AG20443 (cell line): Measurements from ENCODE around the gene KDM2B.
"Not testable (repeated sequence)": the region's sequence is repeated elsewhere in the genome, so short reads cannot be mapped to it uniquely, and the experiment has no call there.

Source experiments
- DNase-seq: peaks from one replicate; pipeline ENCODE4 v3.0.0; 2012; ENCODE audit warnings: low spot score, mixed read lengths

Gene KDM2B

DNA sequence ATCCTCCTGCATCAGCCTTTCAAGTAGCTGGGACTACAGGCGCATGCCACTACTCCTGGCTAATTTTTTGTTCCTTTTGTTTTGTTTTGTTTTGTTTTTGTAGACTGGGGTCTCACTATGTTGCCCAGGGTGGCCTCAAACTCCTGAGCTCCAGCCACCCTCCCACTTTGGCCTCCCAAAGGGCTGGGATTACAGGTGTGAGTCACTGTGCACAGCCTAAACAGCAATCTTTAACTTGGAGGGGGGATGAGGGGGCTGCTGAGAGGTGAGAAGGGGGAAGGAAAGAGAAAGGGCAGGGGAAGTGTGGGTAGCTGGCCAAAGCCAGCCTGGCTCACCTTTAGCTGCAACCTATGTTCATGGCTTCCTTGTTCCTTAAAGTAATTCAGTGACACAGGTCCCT is 77.4 kb downstream of the KDM2B start:
- no peak for DNase-seq

DNA sequence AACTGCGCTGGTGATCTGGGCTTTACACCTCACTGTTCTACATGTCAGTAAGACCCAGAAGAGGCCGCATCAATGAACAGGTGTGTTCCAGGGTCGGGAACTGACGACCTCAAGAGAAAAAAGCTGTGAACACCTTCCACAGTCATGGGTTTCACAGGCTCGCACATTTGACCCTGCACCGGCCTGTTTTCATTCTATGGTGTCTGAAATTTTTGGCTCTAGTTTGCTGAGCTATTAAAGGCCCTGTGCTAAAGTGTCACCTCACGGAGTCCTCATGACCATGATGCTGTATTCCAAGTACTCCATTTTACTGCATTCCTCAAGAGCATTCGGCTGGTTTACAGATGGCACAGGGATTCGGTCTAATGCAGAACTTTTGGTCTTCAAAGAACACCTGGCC is 78.9 kb downstream of the KDM2B start:
- DNase-seq = no peak

DNA sequence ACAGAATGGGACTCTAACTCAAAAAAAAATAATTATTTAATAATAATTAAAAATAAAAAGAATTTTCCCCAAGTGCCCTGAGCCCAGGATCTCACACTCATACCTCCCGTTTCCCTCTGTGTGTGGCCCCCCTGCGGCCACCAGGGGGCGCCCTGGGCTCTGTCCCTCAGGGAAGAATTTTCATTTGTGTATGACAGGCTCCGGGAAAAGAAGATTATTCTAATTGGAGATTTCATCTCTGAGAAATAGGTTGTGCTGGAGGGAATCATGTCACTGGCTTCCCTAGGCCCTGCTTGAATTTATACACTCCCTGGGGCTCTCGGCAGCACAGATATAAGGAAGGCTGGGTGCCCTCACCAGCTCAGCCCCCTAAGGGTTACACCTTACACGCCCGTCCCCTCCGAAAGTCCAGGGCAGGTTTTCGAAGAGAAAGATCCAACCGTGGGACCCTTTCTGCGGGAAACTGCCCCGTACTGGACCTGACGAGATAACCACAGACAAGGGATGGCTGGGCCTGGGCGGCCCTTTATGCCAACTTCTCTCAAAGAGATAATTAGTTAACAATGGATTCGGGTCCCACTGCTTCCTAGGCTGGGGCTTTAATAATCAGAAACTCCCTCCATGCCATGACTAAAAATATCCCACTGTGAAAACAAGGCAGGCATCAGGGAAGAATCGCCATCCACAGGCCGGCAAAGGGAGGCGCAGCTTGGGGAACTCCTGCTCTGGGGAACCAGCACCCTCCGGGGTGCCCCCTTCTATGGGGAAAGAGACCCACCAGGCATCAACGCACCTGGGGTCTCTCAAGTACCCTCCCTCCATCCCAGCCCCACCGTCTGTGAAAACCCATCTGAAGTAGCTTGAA is 80.7 kb downstream of the KDM2B start:
- peak; percentile 93 for DNase-seq

DNA sequence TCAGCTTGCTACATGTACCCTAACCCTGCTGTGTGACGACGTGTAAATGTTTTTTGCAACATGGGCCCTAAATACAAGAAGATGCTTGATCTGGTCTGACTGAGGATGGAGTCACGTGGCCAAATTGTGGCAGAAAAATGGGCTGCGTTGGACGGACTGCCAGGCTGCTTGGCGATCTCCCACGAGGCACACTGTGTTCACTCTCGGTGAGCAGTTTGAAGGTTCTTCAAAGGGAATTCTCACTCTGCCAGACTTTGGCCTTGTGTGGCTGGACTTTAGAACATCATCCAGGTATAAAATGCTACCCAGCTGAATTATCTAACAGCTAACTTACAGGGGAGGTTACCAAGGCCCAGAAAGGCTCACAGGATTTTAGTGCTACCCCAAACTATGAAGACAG is 85.1 kb downstream of the KDM2B start:
- no peak for DNase-seq

DNA sequence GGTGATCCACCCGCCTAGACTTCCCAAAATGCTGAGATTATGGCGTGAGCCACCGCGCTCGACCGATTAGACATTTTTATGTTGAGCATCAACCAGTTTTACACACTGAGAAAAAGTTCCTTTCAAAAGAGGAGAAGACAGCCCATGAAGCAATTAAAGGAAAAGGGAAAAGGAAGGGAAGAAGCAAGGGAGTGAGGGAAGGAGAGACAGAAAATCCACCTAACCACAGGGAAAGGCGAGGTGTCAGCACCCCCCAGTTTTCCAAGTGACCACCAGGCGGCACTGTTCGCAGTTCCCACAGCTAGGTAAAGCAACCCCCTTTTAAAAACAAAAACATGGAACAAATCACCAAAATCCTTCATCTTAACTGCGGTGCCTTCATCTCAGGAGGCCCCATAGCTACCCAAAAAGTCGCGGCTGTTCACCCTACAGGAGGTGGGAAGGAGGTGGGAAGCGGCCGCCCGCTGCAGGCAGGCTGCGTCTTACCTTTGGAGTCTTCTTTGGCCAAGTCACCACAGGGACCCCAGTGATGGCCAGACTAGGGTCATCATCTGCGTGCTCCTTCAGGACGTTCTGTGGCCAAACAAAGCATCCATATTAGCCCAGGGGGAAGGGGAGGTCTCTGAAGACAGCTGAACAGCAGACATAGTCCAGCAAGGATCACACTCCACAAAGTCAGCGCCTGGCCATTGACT is 86.6 kb downstream of the KDM2B start:
- DNase-seq = peak; percentile 78

DNA sequence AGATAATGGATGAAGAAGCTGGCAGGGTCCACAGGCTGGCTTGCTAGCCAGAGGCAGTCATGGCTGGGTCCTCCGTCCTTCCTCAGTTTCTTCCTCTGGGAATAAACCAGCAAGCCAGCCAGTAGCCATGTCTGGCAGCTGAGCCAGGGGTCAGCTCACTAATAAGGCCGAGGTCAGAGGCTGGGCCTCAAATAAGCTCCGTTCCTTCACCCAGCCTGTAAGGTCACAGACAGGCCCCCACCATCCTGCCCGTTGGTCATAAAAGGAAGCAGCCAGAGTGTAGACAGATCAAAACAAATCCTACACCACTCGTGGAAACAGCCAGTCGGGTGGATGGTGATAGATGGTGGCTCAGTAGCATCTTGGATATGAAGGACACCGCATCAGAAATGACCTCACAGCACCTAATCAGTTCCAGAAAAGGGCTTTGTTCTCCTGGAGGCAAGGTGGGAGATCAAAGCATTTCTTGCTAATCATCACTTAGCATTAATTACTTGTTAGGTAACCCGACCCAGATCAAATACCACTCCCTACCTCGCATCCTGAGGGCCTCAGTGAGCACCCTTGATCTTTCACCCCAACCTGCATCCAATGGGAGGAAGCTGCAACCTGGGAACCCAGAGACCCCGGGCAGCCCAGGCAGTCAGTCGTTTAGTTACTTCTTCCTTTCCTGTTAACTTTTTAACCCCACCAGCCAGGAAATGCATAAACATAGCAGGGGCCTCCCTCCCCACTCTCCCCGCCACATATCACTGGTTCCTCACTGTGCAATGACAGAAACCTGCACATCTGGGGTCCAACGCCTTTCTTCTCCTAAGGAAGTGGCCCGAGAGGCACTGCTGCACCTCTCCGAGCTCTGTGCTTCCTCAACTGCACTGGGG is 90.2 kb downstream of the KDM2B start:
- no peak for DNase-seq

DNA sequence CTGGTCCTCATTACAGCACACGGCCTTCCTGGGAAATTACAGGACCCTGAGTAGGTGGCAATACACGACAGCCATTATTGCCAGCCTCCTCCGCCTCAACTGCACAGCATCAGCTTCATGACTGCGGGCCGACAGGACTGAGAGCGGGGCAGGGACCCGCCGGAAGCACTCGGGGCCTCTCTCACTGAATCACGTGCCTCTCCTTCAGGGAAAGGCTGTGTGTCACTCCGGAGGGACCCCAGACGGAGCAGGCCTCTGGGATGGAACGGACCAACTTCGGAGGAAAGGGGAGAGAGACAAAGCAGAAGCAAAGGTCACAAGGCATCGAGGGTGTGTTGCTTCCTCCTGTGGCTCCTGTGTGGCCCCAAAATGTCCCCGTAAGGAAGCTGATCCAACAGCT is 90.9 kb downstream of the KDM2B start:
- DNase-seq = no peak

DNA sequence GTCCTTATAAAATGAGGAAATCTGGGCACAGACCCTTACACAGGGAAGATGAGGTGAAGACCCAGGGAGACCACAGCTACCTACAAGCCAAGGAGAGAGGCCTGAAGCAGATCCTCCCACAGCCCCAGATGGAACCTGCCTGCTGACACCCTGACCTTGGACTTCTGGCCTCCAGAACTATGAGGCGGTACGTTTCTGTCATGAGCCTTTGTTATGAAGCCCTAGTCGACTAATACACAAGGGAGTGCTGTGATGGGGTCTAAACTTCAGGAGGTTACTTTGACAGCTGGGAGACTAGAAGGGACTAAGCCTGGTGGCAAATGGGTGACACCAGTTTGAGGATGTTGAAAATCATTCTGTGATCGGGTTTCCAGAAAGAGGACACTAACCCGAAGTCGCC is 95.9 kb downstream of the KDM2B start:
- DNase-seq = no peak

DNA sequence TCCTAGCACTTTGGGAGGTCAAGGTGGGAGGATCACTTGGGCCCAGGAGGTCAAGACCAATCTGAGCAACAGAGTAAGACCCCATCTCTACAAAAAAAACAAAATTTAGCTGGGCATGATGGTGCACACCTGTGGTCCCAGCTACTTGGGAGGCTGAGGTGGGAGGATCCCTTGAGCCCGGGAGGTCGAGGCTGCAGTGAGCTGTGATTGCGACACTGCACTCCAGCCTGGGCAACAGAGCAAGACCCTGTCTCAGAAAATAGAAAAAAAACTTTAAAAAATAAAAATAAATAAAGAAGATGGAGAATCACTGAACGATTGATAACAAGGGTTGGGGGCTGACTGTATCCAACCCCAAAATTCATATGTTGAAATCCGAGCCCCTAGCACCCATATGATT is 96.3 kb downstream of the KDM2B start:
- not testable (repeated sequence) for DNase-seq

DNA sequence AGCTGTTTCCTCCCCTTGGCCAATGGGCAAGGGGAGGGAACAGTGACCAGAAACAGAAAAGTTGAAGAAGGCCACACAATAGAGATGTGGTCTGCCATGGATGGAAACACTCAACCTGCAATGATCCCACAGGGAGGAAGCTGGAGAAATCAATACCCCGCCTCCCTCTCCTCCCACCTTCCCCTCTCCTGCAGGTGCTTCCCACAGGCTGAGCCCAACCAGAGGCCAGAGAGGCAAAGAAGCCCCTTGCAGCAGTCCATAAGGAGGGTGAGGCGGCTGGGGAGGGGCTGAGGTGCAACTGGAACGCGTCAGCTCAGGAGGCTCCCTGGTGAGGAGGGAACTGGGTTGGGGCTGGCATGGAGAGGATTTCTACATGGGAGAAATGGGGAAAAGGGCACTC is 96.9 kb downstream of the KDM2B start:
- DNase-seq = no peak

DNA sequence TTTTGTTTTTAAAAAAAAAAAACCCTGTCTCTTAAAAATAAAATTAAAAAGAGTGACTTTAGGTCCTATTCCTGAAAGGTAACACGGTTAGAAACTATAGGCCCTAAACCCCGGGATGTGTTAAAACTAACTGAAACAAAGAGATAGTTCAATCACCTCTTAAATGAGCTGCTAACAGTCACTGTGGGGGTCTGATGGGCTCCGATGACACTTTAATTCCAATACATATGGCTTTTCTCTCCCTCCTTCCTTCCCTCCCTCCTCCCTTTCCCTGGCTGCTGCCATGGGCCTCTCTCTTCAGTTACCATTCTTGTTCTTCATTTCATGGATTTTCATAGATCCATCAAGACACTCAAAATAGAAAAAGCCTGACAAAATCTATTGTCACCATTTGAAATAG is 104.3 kb downstream of the KDM2B start:
- no peak for DNase-seq

DNA sequence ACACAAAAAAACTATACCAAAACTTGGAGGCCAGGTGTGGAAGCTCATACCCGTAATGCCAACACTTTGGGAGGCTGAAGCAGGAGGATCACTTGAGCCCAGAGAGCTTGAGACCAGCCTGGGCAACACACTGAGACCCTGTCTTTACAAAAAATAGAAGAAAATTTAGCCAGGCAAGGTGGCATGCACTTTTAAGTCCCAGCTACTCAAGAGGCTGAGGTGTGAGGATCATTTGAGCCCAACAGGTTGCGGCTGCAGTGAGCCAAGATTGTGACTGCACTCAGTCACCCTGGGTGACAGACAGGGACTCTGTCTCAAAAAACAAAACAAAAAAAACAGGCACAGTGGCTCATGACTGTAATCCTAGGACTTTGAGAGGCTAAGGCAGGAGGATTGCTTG is 105.5 kb downstream of the KDM2B start:
- DNase-seq = no peak

DNA sequence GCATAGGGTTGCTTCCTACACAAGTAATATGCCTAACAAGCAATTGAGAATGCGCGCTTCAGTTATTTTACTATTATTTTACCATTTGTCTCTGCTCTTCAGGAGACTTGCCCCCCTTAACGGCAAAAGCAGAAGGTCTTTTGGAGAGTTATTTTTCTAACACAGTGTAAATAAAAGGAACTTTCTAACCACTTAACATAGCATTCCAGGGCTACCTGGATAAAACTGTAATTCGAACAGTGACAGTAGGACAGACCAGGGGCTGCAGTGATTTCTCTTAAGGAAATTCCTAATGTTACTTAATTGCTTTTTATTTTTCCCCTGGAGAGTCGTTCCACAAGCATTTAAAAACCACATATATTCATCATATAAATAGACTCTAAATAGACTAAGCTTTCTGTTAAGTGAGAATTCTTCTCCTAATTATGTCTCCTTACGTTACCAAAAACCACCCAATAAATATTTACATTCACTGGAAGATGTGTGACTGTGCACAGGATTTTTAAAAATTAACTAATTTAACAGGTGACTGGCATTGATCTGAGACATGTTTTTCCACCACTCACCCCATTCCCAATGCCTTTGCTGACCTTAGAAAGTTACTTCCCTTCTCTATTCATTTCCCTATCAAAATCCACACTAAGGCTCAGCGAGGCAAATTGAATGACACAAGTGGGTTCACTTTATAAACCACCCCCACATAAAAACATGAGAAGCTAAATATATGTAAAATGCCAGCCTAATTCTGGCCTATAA is 108.5 kb downstream of the KDM2B start:
- no peak for DNase-seq

DNA sequence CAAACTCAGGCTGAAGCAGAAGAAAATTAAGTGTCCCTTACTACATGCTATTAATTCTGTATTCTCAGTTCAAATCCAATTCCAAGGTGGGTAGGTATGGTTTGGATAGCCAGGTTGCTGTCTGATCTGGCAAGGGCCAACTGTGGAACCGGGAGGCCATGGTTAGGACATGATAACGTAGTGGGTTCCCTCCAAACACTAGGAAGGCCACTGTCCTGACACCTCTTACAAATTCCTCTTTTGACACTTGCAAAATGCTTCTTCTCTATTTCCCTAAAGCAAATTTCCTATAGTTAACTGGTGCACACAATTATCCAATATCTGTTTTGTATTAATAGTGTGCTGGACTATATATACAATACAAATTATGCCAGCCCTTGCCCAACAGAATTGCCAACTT is 110.1 kb downstream of the KDM2B start:
- no peak for DNase-seq

DNA sequence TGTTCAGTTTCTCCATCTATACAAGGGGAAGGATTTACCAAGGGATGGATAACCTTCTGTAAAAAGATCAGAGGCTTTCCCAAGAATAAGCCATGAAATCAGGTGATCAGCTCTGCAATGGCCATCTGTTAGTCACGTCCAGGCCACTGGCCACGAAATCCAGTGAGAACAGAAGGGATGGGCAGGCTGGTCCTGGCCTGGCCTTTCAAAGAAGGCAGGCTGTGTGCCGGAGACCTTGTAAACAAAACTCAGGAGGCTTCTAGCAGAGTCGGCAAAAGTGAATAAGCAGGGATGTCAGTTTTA is 112.4 kb downstream of the KDM2B start:
- DNase-seq = no peak

DNA sequence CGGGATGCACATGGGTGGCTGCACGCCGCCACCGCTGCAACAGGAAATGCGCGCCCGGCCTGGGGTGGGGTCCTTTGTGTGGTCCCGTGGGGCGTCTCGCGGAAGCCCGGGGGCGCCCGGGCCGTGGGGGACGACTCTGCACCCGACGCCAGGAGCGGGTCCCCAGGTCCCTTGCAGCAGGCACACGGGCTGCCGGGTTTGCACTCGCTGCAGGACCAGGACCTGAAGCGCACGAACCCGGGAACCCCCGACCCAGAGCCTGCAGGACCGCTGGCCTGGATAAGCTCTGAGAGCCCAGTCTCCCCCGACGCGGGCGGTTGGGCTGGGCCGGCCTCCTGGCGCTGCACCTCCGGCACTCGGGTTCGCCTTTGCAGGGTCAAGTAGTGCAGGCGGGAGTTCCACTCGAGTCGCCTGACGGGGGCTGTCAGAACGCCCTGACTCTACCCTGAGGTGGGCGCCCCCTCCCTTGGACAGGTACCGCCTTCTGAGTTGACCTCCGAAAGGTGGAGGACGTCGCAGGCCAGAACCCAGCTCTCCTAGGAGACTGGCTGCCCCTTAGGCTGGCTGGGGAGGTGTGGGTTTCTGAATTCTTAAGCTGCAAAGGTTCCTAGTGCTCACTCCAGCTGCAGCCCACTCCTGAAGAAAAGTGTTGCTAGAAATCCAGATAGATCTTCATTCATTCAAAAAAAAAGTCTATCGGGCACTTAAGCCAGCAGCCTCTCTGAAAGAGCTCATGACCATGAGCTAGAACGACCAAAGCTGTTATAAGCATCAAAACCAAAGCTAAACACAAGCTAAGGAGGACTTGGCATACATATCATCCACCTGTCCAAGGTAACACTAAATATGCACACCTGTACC is 113.0 kb downstream of the KDM2B start:
- DNase-seq = peak; percentile 61

DNA sequence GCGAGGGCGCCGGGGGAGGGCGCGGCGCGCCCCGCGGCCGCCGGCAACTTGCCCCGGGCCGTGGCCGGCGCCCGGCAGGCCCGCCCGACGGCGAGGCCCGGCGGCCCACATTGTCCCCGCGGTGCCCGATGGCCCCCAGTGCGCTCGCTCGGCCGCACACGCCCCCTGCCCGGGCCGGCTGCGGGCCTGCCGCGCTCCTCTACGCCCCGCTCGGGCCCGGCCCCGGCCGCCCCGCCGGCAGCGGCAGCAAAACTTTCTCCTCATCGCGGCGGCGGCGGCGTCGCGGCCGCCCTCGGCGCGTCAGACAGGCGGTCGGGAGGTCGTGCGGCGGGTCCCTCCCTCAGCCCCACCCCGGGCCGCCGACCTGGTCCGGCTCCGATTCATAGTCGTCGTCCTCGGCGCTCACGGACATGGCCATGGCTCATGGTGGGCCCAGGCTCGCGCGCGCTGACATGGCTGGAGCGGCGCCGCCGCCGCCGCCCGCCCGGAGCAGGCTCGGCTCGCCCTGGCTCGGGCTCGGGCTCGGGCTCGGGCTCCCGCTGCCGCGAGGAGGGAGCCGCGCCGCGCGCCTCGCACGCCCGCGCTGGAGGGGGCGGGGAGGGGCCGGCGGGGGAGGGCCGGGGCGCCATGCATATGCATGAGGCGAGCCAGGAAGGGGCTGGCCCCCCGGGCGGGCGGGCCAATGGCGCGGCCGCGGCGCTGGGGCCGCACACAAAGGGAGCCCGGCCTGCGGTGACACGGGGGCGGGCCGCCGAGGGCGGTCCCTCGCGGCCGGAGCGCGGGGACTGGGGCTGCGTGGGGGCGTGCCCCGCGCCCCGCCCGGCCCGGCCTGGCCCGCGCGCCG is 113.8 kb downstream of the KDM2B start:
- peak; percentile 98 for DNase-seq

DNA sequence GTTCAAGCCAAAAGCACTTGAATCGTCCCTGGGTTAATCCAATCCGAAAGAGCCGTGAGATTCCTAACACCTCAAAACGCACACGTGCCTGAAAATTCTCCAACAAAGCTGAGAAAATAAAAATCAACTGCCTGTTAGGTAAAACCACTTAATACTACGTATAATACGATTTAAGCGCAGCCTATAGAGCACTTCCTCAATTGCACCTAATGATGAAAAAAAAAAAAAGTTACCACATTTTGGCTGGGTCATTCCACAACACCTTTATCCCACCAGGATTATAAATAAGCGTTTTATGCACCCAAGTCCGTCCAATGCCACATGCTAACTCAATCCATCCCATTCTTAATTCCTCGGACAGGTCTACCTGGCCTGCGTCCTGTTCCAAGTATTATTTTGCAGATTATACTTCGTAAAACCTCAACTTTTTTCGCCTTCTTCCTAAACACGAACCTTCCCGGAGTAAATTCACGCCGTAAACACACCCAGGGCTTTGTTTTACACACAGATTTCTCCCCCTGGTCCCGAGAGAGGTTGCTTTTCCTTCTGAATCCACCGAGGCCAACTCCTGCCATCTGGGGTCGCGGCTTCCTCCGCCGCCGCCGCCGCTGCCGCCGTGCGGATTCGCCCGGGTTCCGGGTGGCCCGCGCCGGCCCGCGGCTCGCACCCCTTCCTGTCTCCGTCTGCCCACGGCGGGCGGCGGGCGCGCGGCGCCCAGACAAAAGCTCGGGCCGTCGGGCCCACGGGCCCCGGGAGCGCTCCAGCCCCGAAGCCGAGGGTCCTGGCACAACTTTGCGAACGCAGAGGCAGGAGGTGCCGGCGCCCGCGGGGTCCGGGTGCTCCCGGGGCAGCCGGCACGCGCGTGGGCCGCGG is 114.7 kb downstream of the KDM2B start:
- peak; percentile 64 for DNase-seq

DNA sequence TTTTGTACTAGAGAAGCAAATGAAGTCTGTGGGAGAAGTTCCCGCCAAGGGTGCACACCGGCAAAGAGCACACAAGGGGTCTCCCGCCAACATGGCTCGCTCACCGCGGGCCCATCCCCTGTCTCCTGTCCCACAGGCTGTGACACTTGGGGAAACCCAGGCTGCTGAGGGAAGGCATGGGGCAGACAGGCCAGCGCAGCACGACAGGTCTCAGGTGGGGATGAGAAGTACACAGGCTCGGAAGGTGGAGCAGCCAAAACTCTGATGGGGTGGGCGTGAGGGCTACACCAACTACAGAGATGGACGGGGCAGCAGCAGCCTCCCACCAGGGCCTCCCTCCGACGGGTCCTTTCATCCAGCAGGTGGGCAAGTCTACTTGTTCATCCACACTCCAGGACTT is 116.5 kb downstream of the KDM2B start:
- DNase-seq = no peak
